OCI-LY1 (cell line): ENCODE data around the gene CHKA.

ENCODE experiments used
- H2AFZ ChIP-seq: fragments of 200-600 bp; sonication (generic), shearing (Covaris generic); 2 replicates; pipeline ENCODE4 v1.6.0; 2014; ENCODE audit warnings: antibody characterized with exemption, mild to moderate bottlenecking, low read length
- H3F3A ChIP-seq: fragments of 200-600 bp; sonication (generic), shearing (Covaris generic); 2 replicates; pipeline ENCODE4 v1.6.0; 2014; ENCODE audit warnings: mild to moderate bottlenecking, antibody characterized with exemption, low read length, moderate library complexity; ENCODE audit not compliant: insufficient read depth
- H3K27ac ChIP-seq: fragments of 200-600 bp; sonication (generic); 2 replicates; pipeline ENCODE4 v1.5.1; 2014; ENCODE audit warnings: low read length, mixed run types, mild to moderate bottlenecking, low read depth; ENCODE audit not compliant: poor library complexity, severe bottlenecking
- H3K27me3 ChIP-seq: fragments of 200-600 bp; sonication (generic); 2 replicates; pipeline ENCODE4 v1.6.0; 2014; ENCODE audit warnings: antibody characterized with exemption, mild to moderate bottlenecking, low read length, moderate library complexity; ENCODE audit not compliant: insufficient read depth
- H3K36me3 ChIP-seq: fragments of 200-600 bp; sonication (generic); 2 replicates; pipeline ENCODE4 v1.6.1; 2014; ENCODE audit warnings: mild to moderate bottlenecking, antibody characterized with exemption, low read length, moderate library complexity, mixed read lengths; ENCODE audit not compliant: insufficient read depth
- H3K4me1 ChIP-seq: fragments of 200-600 bp; sonication (generic); 2 replicates; pipeline ENCODE4 v1.5.1; 2014; ENCODE audit warnings: mild to moderate bottlenecking, low read length, moderate library complexity; ENCODE audit not compliant: insufficient read depth, severe bottlenecking
- H3K4me2 ChIP-seq: fragments of 200-600 bp; sonication (generic), shearing (Covaris generic); 2 replicates; pipeline ENCODE4 v1.6.1; 2014; ENCODE audit warnings: low read length
- H3K4me3 ChIP-seq: fragments of 200-600 bp; sonication (generic); 2 replicates; pipeline ENCODE4 v1.5.1; 2014; ENCODE audit warnings: low read length, low read depth, mild to moderate bottlenecking, mixed read lengths; ENCODE audit not compliant: poor library complexity, severe bottlenecking
- H3K79me2 ChIP-seq: fragments of 200-600 bp; shearing (Covaris generic); 2 replicates; pipeline ENCODE4 v1.6.1; 2016; ENCODE audit warnings: mixed run types, low read length, mixed read lengths; ENCODE audit not compliant: insufficient read depth
- H3K9ac ChIP-seq: fragments of 200-600 bp; sonication (generic), shearing (Covaris generic); 2 replicates; pipeline ENCODE4 v1.6.1; 2014; ENCODE audit warnings: mild to moderate bottlenecking, low read length, mixed read lengths
- H3K9me2 ChIP-seq: fragments of 200-600 bp; sonication (generic), shearing (Covaris generic); 2 replicates; pipeline ENCODE4 v1.6.1; 2014; ENCODE audit warnings: low read depth, mild to moderate bottlenecking, low read length, mixed read lengths
- H3K9me3 ChIP-seq: fragments of 200-600 bp; shearing (Covaris generic); 2 replicates; pipeline ENCODE4 v1.6.1; 2014; ENCODE audit warnings: low read length, mixed read lengths
- H4K20me1 ChIP-seq: fragments of 200-600 bp; sonication (generic), shearing (Covaris generic); 2 replicates; pipeline ENCODE4 v1.6.0; 2016; ENCODE audit warnings: mild to moderate bottlenecking, low read length; ENCODE audit not compliant: insufficient read depth
- CTCF ChIP-seq: fragments of 200-600 bp; sonication (generic), shearing (Covaris generic); IDR thresholded peaks from 2 replicates; pipeline ENCODE4 v1.5.1; 2017; ENCODE audit warnings: mild to moderate bottlenecking, antibody characterized with exemption, low read length, moderate library complexity, mixed read lengths
- EZH2 ChIP-seq: fragments of 200-600 bp; sonication (generic), shearing (Covaris generic); IDR thresholded peaks from 2 replicates; pipeline ENCODE4 v1.8.0; 2017; ENCODE audit warnings: borderline replicate concordance, mixed run types, mild to moderate bottlenecking, antibody characterized with exemption, low read length, moderate library complexity, mixed read lengths

CHKA gene

GRCh38 chr11:68017980-68018729, 103.0 kb downstream of the CHKA start:
- H2AFZ ChIP-seq, result no peak overlapping the region
- no peak for TF ChIP-seq CTCF
- no peak for TF ChIP-seq EZH2
- H3F3A ChIP-seq, result no peaks in the 10 kb centered on the region
- no peak overlapping the region for H3K4me2 ChIP-seq
- H3K4me1 ChIP-seq, result no peaks in the 10 kb centered on the region
- H4K20me1 ChIP-seq, result no peaks in the 10 kb centered on the region
- H3K9me2 ChIP-seq, result no peaks in the 10 kb centered on the region
- H3K9me3 ChIP-seq, result no peaks in the 10 kb centered on the region
- H3K4me3 ChIP-seq, result no peak overlapping the region
- H3K36me3 ChIP-seq, result no peaks in the 10 kb centered on the region
- no peak overlapping the region for H3K9ac ChIP-seq
- H3K27ac ChIP-seq, result no peak overlapping the region
- no peaks in the 10 kb centered on the region for H3K79me2 ChIP-seq
- peaks cover 5% of the 10 kb centered on the region for H3K27me3 ChIP-seq

GRCh38 chr11:68016904-68017817, 104.0 kb downstream of the CHKA start:
- no peaks in the 10 kb centered on the region for H3K9me3 ChIP-seq
- H3K9ac ChIP-seq, result no peak overlapping the region
- H2AFZ ChIP-seq, result no peak overlapping the region
- H3K4me3 ChIP-seq, result no peak overlapping the region
- H3K27me3 ChIP-seq, result peaks cover 5% of the 10 kb centered on the region
- no peak overlapping the region for H3K27ac ChIP-seq
- no peaks in the 10 kb centered on the region for H3F3A ChIP-seq
- no peak overlapping the region for H3K4me2 ChIP-seq
- TF ChIP-seq EZH2, result no peak
- TF ChIP-seq CTCF, result no peak
- H4K20me1 ChIP-seq, result no peaks in the 10 kb centered on the region
- H3K36me3 ChIP-seq, result no peaks in the 10 kb centered on the region
- H3K79me2 ChIP-seq, result no peaks in the 10 kb centered on the region
- no peaks in the 10 kb centered on the region for H3K9me2 ChIP-seq
- H3K4me1 ChIP-seq, result no peaks in the 10 kb centered on the region

- Histone ChIP-seq H3K27ac (no peak overlapping the region), H3K27me3 (peaks cover 5% of the 10 kb centered on the region), H3K9me3 (no peaks in the 10 kb centered on the region), H4K20me1 (no peaks in the 10 kb centered on the region), H3K9ac (no peak overlapping the region), H3K4me1 (no peaks in the 10 kb centered on the region), H3F3A (no peaks in the 10 kb centered on the region), H3K9me2 (no peaks in the 10 kb centered on the region), H3K4me3 (no peak overlapping the region), H3K4me2 (no peak overlapping the region), H3K79me2 (no peaks in the 10 kb centered on the region), H3K36me3 (no peaks in the 10 kb centered on the region), H2AFZ (no peak overlapping the region)
- TF ChIP-seq CTCF (no peak), EZH2 (no peak)
Measured at GRCh38 chr11:68016161-68016903, 104.9 kb downstream of the CHKA start.
